H9 (cell line): Measurements from ENCODE around the gene HOXD10. TPM values are rescaled to one million over a fixed set of nuclear protein-coding genes. Genes with fewer than 3 reads are reported as not detected.

Experiments used
- DNase-seq: peaks from one replicate; pipeline ENCODE4 v3.0.0-alpha.2; 2017
- H2AFZ ChIP-seq: one replicate; pipeline ENCODE4 v1.6.1; 2013; ENCODE audit warnings: mild to moderate bottlenecking, low read length, control low read depth, moderate library complexity
- H2AK5ac ChIP-seq: 2 replicates; pipeline ENCODE4 v1.6.1; 2013; ENCODE audit warnings: low read length, control low read depth, mixed read lengths; ENCODE audit not compliant: insufficient read length
- H2BK120ac ChIP-seq: one replicate; pipeline ENCODE4 v1.6.1; 2013; ENCODE audit warnings: low read depth, mild to moderate bottlenecking, low read length, control low read depth, inconsistent platforms; ENCODE audit not compliant: poor library complexity, severe bottlenecking
- H2BK12ac ChIP-seq: 2 replicates; pipeline ENCODE4 v1.6.1; 2013; ENCODE audit warnings: low read length, control low read depth, mixed read lengths, low read depth; ENCODE audit not compliant: insufficient read length
- H2BK15ac ChIP-seq: 2 replicates; pipeline ENCODE4 v1.6.1; 2013; ENCODE audit warnings: low read depth, low read length, control low read depth
- H2BK20ac ChIP-seq: one replicate; pipeline ENCODE4 v1.6.1; 2013; ENCODE audit warnings: low read depth, mild to moderate bottlenecking, low read length, control low read depth, inconsistent platforms; ENCODE audit not compliant: poor library complexity, severe bottlenecking
- H2BK5ac ChIP-seq: 2 replicates; pipeline ENCODE4 v1.6.1; 2013; ENCODE audit warnings: low read length, control low read depth, mixed read lengths; ENCODE audit not compliant: insufficient read length
- H3K14ac ChIP-seq: 2 replicates; pipeline ENCODE4 v1.6.1; 2013; ENCODE audit warnings: low read length, control low read depth; ENCODE audit not compliant: insufficient read depth
- H3K18ac ChIP-seq: 2 replicates; pipeline ENCODE4 v1.6.1; 2013; ENCODE audit warnings: low read depth, mild to moderate bottlenecking, mixed read lengths, low read length, control low read depth; ENCODE audit not compliant: insufficient read length
- H3K23ac ChIP-seq: 2 replicates; pipeline ENCODE4 v1.6.1; 2013; ENCODE audit warnings: low read length, control low read depth, mixed read lengths, low read depth; ENCODE audit not compliant: insufficient read length
- H3K23me2 ChIP-seq: 2 replicates; pipeline ENCODE4 v1.6.1; 2013; ENCODE audit warnings: low read depth, mild to moderate bottlenecking, mixed read lengths, low read length, control low read depth; ENCODE audit not compliant: insufficient read length, poor library complexity, severe bottlenecking
- H3K27ac ChIP-seq: 2 replicates; pipeline ENCODE4 v1.5.1; 2013; ENCODE audit warnings: low read length, control low read depth, mixed read lengths, low read depth; ENCODE audit not compliant: insufficient read length
- H3K27me3 ChIP-seq: 2 replicates; pipeline ENCODE4 v1.6.1; 2013; ENCODE audit warnings: low read length, control low read depth, inconsistent platforms; ENCODE audit not compliant: insufficient read depth
- H3K4ac ChIP-seq: 2 replicates; pipeline ENCODE4 v1.6.1; 2013; ENCODE audit warnings: low read depth, mild to moderate bottlenecking, control low read depth, inconsistent platforms, low read length, moderate library complexity
- H3K4me1 ChIP-seq: 2 replicates; pipeline ENCODE4 v1.6.1; 2013; ENCODE audit warnings: low read length, control low read depth, inconsistent platforms; ENCODE audit not compliant: insufficient read depth
- H3K4me2 ChIP-seq: 2 replicates; pipeline ENCODE4 v1.6.1; 2013; ENCODE audit warnings: low read length, control low read depth, mixed read lengths; ENCODE audit not compliant: insufficient read length, insufficient read depth
- H3K56ac ChIP-seq: 2 replicates; pipeline ENCODE4 v1.6.1; 2013; ENCODE audit warnings: low read depth, mild to moderate bottlenecking, mixed read lengths, low read length, control low read depth; ENCODE audit not compliant: insufficient read length
- H3K79me1 ChIP-seq: 2 replicates; pipeline ENCODE4 v1.6.1; 2013; ENCODE audit warnings: low read depth, mild to moderate bottlenecking, moderate library complexity, low read length, control low read depth, inconsistent platforms; ENCODE audit not compliant: insufficient read depth, poor library complexity, severe bottlenecking
- H3K79me2 ChIP-seq: 2 replicates; pipeline ENCODE4 v1.6.1; 2013; ENCODE audit warnings: low read length, control low read depth, inconsistent platforms; ENCODE audit not compliant: insufficient read depth
- H3K9ac ChIP-seq: 2 replicates; pipeline ENCODE4 v1.6.1; 2013; ENCODE audit warnings: low read length, control low read depth, mixed read lengths; ENCODE audit not compliant: insufficient read length; ENCODE audit errors: extremely low read depth
- H3K9me3 ChIP-seq: one replicate; pipeline ENCODE4 v1.6.1; 2013; ENCODE audit warnings: low read depth, low read length, inconsistent platforms; ENCODE audit not compliant: control insufficient read depth
- H3T11ph ChIP-seq: one replicate; pipeline ENCODE4 v1.6.1; 2013; ENCODE audit warnings: mild to moderate bottlenecking, low read length, control low read depth, inconsistent platforms
- H4K20me1 ChIP-seq: one replicate; pipeline ENCODE4 v1.6.1; 2013; ENCODE audit not compliant: control insufficient read depth, insufficient read length, insufficient read depth
- H4K5ac ChIP-seq: 2 replicates; pipeline ENCODE4 v1.6.1; 2013; ENCODE audit warnings: low read depth, mild to moderate bottlenecking, mixed read lengths, low read length, control low read depth; ENCODE audit not compliant: insufficient read length
- H4K8ac ChIP-seq: replicated peaks from 2 replicates; pipeline ENCODE4 v1.6.1; 2013; ENCODE audit warnings: low read length, control low read depth, mixed read lengths, low read depth; ENCODE audit not compliant: insufficient read length
- H4K91ac ChIP-seq: 2 replicates; pipeline ENCODE4 v1.6.1; 2013; ENCODE audit warnings: low read depth, mild to moderate bottlenecking, moderate library complexity, mixed read lengths, low read length, control low read depth; ENCODE audit not compliant: insufficient read length
- H3K27ac Mint-ChIP-seq, 3 experiments: 2 replicates in 2 of 3; 3 replicates in 1 of 3; pipeline ENCODE4 v1.8.0; 2020 to 2021; ENCODE audit warnings: mixed read lengths in 3 of 3, mild to moderate bottlenecking in 1 of 3, moderate library complexity in 1 of 3
- H3K27me3 Mint-ChIP-seq: 2 replicates; pipeline ENCODE4 v1.8.0; 2021; ENCODE audit warnings: low read depth, mild to moderate bottlenecking, moderate library complexity, mixed read lengths
- H3K36me3 Mint-ChIP-seq, 3 experiments: 2 replicates in 2 of 3; 3 replicates in 1 of 3; pipeline ENCODE4 v1.8.0; 2020 to 2021; ENCODE audit warnings: low read depth in 3 of 3, mixed read lengths in 3 of 3; ENCODE audit not compliant: insufficient read depth in 1 of 3
- H3K4me1 Mint-ChIP-seq, 2 experiments: 2 replicates each; pipeline ENCODE4 v1.8.0; 2020; ENCODE audit warnings: mixed read lengths in 2 of 2
- H3K4me3 Mint-ChIP-seq, 2 experiments: 2 replicates in 1 of 2; 3 replicates in 1 of 2; pipeline ENCODE4 v1.8.0; 2020 to 2021; ENCODE audit warnings: mild to moderate bottlenecking in 2 of 2, mixed read lengths in 2 of 2, moderate library complexity in 1 of 2
- H3K9me3 Mint-ChIP-seq, 2 experiments: 2 replicates in 1 of 2; 3 replicates in 1 of 2; pipeline ENCODE4 v1.8.0; 2020; ENCODE audit warnings: mild to moderate bottlenecking in 2 of 2, mixed read lengths in 2 of 2, moderate library complexity in 1 of 2
- CTCF ChIP-seq: fragments of 200-600 bp; sonication (generic); conservative IDR thresholded peaks from 3 replicates; pipeline ENCODE4 v1.8.0; 2021; ENCODE audit warnings: antibody characterized with exemption, mild to moderate bottlenecking
- WGBS: extraction: QIAGEN DNeasy Blood & Tissue Kit; methylation state at CpG from one replicate; pipeline ENCODE4 v1.1.7; 2013; ENCODE audit warnings: missing lambda C conversion rate, low lambda C conversion rate, mixed read lengths; ENCODE audit not compliant: insufficient read length; ENCODE audit errors: extremely low coverage; 5-methylcytosine and 5-hydroxymethylcytosine counted together
- total RNA-seq: library from RNA; stranded (reverse); gene quantifications from 2 replicates; pipeline ENCODE4 v1.2.1, GENCODE V29; 2021

HOXD10 gene
- total RNA-seq, 1 experiment from 2014 or later: not detected

DNA sequence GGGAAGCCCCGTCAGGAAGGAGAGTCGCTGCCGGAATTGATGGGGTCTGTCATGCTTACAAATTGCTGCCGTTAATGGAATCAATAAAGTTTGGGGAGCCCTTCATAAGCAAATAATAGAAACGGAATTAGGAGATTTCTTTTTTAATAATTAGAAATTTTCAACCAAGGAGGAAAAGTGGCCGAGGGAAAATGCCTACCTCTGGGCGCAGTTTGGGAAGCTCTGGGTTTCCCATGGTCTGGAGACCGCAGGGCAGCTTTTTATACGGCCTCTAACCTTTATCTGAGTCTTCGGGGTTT lies 34.1 kb upstream of the HOXD10 start:
- H3K23ac ChIP-seq: no peak overlapping the region
- H2BK5ac ChIP-seq: no peak overlapping the region
- Mint-ChIP-seq H3K9me3 (peaks cover 5 to 9% of the 10 kb centered on the region in 2 experiments; a peak in 4 of 5 replicates), H3K4me1 (peaks cover 20 to 46% of the 10 kb centered on the region in 2 experiments), H3K4me3 (0 out of 5 replicates have a peak overlapping the region, but pooled peaks of 1 of the 2 experiments have one; percentile 12), H3K27ac (no peak overlapping the region), H3K36me3 (no peaks in the 10 kb centered on the region), H3K27me3 (peaks cover 96% of the 10 kb centered on the region)
- H2AK5ac ChIP-seq: no peak overlapping the region
- H3K56ac ChIP-seq: no peak overlapping the region
- H3K4me2 ChIP-seq: no peak overlapping the region
- no peak for DNase-seq
- no peak overlapping the region for H3K4ac ChIP-seq
- no peak overlapping the region for H3K27ac ChIP-seq
- H3K14ac ChIP-seq: no peak overlapping the region
- no peak overlapping the region for H2BK120ac ChIP-seq
- no CpG with 5 or more reads among the region's 10 CpGs for WGBS
- H4K8ac ChIP-seq: no peak overlapping the region
- H3K9ac ChIP-seq: no peak overlapping the region
- H2BK12ac ChIP-seq: no peak overlapping the region
- H4K5ac ChIP-seq: no peak overlapping the region
- no peaks in the 10 kb centered on the region for H3K4me1 ChIP-seq
- H4K91ac ChIP-seq: no peak overlapping the region
- H2BK15ac ChIP-seq: no peak overlapping the region
- TF ChIP-seq CTCF: no peak
- no peaks in the 10 kb centered on the region for H4K20me1 ChIP-seq
- H3K9me3 ChIP-seq: no peaks in the 10 kb centered on the region
- H3K18ac ChIP-seq: no peak overlapping the region
- H3K79me2 ChIP-seq: no peaks in the 10 kb centered on the region
- H3K27me3 ChIP-seq: peaks cover 90% of the 10 kb centered on the region
- no peak overlapping the region for H2AFZ ChIP-seq
- no peaks in the 10 kb centered on the region for H3K79me1 ChIP-seq
- H2BK20ac ChIP-seq: no peak overlapping the region
- no peak overlapping the region for H3T11ph ChIP-seq
- peaks cover 7% of the 10 kb centered on the region for H3K23me2 ChIP-seq
